Activated CD4-positive, CD25-positive, alpha-beta regulatory T cell treated with anti-CD3 and anti-CD28 coated beads, Interleukin-2, amount 50 U/mL, for 72 hours (primary cell): Measurements from ENCODE around the gene SEPTIN14.
"Not testable (repeated sequence)": the region's sequence is repeated elsewhere in the genome, so short reads cannot be mapped to it uniquely, and the experiment has no call there.

Experiments
- DNase-seq: peaks from one replicate; pipeline ENCODE4 v3.0.0; 2021

Gene SEPTIN14

DNA sequence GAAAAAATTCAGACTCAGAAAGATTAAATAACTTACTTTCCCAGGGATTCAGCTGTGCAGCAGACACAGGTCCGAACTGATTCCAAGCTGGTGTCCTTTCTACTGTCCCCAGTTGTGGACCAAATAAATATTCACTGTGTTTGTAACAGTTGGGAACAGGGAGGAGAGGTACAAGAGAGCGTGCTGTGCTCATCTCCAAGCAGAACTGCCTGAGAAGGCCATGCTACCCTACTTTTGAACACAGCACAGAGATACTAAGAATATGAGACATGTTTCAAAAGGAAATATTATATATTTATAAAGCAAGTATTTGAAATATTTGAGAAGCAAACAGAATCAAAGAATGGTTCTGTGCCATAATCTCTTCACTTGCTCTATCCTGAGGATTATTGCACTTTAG lies at the start of gene SEPTIN14:
Gene SEPTIN14 (minus strand): TSS at position 101 of the 400 bp plus-strand sequence. CDS start 756 bp downstream, outside the sequence.
- DNase-seq, result not testable (repeated sequence)

DNA sequence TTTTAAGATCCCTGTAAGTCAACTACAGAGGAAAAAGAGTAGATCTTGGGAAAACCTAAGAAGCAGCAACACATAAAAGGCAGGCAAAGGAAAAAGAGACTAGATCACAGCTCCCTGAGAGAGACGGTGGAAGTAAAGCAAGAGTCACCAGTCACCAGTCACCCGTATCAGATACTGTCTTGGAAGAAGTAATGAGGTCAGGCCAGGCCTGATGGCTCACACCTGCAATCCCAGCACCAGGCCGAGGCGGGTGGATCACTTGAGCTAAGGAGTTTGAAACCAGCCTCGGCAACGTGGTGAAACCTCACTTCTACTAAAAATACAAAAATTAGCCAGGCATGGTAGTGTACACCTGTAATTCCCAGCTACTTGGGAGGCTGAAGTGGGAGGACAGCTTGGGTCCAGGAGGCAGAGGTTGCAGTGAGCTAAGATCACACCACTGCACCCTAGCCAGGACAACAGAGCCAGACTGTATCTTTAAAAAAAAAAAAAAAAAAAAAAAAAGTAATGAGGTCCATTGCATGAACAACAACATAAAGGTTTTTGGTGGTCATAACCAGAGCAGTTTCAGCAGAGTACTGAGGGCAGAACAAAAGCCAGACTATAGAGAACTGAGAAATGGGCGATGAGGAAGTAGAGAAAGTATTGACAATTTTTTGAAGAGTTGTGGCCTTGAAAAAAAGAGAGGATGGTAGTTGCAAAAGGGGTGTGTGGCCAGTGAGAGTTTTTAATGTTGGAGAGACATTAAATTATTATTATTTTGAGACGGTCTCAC lies 41.6 kb upstream of the SEPTIN14 start:
- no peak for DNase-seq

DNA sequence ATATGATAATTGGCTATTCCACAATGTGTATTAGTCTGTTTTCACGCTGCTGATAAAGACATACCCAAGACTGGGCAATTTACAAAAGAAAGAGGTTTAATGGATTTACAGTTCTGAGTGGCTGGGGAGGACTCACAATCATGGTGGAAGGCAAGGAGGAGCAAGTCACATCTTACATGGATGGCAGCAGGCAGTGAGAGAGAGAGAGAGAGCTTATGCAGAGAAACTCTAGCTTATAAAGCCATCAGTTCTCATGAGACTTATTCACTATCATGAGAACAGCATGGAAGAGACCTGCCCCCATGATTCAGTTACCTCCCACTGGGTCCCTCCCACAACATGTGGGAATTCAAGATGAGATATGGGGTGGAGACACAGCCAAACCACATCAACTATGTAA lies 38.5 kb upstream of the SEPTIN14 start:
- DNase-seq, result not testable (repeated sequence)

DNA sequence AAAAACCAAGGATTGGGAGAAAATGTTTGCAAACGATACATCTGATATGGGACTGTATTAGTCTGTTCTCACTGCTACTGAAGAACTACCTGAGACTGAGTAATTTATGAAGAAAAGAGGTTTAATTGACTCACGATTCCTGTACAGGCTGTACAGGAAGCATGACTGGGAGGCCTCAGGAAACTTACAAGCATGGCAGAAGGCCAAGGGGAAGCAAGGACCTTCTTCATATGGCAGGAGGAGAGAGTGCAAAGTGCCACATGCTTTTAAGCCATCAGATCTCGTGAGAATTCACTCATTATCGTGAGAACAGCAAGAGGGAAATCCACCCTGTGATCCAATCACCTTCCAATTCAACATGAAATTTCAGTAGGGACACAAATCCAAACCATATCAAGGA lies 35.7 kb upstream of the SEPTIN14 start:
- no peak for DNase-seq

DNA sequence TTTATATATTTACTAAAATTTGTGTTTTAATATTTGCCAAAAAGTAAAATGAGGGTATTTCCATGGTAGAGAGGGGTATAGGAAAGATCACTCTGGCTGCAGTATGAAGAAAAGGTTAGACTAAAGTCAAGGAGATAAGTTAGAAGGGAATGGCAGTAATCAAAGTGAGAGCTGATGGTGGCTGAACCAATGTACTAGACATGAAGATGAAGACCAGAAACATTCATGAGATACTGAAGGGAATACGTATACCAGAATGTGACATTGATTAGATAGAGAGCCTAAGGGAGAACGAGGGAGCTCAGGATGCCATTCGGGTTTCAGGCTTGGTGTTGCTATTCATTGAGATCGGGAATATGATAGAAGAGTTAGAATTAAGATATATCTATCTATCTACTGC lies 32.5 kb upstream of the SEPTIN14 start:
- DNase-seq, result no peak

DNA sequence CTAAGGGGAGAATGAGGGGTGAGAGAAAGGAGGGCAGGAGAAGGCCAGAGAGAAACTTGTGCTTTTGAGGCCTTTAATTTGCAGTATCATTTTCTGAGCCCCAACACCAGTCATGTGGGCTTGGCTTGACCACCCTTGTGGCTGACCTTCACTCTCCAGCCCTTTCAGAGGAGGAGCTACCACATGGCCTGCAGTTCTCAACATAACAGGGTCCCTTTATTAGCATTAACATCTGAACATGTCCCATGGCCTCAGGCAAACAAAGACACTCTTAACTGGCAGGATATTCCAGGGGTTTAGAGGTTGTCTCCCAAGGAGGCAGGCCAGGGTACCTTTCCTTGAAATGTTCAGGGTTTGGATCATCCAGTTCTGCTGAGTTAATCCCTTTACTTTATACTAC lies 31.4 kb upstream of the SEPTIN14 start:
- DNase-seq, result no peak

DNA sequence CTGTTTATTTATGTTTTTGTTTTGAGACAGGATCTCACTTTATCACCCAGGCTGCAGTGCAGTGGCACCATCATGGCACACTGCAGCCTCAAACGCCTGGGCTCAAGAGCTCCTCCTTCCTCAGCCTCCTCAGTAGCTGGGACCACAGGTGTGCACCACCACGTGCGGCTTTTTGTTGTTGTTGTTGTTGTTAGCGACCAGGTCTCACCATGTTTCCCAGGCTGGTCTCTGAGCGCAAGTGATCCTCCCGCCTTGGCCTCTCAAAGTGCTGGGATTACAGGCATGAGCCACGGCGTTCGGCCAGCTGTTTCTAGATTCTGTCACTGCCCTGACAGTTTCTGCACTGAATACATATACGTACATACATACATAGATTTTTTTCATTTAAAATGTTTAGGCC lies 25.8 kb upstream of the SEPTIN14 start:
- not testable (repeated sequence) for DNase-seq

DNA sequence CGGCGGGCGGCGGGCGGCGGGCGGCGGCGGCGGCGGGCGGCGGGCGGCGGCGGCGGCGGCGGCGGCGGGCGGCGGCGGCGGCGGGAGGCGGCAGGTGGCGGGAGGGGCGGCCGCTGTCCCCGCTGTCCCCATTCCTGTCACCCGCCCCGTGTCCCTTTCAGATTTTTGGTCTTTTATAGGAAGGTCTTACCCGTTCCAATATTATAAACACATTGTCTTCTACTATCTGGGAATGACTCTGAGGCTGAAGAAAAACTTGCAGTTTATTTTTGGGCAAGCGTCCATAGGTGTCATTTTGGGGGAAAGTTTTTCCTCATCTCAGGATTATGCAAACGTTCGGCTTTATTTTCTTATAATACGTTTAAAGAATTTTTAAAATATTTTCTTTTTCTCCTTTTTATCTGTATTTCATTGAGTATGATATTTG lies 25.3 kb upstream of the SEPTIN14 start:
- no peak for DNase-seq

DNA sequence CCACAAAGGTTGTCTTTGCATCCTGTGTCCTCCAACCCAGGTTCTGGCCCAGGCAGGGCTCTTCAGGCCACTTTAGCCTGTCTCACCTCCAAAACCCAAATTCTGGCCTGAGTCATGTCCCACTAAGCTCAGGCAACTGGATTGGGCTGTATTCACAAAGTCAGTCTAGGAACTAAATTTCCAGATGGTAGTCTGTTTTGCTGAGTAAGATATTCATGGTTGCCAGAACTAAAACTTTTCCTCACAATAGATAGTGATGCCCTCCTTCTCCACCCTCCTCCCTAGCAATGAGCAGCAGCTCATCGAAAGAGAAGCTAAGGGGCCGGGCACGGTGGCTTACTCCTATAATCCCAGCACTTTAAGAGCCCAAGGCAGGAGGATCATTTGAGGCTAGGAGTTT lies 21.8 kb upstream of the SEPTIN14 start:
- DNase-seq, result no peak

DNA sequence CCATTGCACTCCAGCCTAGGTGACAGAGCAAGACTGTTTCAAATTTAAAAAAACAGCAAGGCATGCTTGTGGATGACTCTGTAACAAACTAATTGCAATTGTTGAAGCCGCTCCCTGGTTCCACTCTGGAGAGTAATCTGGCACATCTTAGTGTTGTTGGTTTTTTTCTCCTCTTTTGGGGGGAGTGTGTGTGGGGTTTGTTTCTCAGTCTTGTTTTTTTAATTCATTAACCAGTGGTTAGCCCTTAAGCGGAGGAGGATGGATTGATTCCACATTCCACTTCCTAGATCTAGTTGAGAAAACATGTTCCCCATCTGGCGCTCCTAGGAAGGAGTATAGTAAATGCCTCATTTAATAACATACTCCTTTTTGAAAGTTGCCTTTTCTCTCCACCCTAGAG lies 16.1 kb upstream of the SEPTIN14 start:
- DNase-seq, result no peak

DNA sequence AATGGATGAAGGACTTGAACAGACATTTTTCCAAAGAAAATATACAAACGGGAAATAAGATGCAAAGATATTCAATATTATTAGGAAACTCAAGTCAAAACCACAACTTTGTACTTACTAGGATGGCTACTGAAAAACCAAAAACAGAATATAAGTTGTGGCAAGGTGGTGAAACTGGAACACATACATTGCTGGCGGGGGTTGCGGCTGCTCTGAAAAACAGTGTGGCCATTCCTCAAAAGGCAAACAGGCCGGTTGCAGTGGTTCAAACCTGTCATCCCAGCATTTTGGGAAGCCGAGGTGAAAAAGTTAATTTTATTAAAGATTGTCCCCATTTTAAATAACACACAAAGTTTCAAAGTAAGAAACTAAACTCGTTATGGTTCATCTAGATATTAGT lies 14.8 kb upstream of the SEPTIN14 start:
- no peak for DNase-seq

DNA sequence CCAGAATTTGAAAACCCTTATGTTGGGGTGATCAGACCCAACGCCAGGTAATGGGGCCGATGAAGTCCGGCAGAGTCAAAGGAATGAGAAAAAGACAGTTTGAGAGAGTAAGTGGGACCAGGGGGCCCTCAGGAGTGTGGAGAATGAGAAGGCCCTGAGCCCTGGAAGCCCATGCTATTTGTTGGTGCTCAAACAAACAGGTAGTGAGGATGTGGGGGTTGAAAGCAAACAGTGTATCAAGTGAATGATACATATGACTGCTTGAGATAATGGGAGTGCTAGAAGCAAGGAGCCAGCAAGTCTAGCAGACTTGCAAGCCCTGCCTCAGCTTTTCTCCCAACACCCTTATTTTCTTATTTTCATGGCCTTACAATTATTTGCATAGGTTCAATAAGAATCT lies 11.2 kb upstream of the SEPTIN14 start:
- no peak for DNase-seq

DNA sequence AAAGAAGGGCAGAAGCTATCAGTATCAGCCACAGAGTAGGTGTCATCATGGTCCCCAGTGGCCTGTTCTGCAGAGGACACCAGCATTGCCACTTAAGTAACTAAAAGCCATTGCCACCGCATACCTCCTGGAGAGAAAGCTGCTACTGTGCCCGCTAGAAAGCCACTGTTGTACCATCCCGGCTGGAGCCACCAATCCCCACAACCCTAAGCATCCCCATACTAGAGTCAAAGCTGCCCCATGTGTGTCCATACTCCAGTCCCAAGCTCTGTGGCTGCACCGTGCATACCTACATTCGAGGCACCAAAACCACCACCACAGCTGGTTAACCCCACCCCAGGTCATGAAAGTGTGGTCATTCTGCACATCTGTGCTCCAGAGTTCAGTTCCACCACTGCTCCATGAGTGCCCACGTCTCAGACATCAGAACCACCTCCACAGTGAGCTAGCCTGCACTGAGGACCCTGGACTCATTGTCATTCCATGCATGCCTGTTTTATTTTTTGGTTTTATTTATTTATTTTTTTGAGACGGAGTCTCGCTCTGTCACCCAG lies 9.5 kb upstream of the SEPTIN14 start:
- DNase-seq, result no peak

DNA sequence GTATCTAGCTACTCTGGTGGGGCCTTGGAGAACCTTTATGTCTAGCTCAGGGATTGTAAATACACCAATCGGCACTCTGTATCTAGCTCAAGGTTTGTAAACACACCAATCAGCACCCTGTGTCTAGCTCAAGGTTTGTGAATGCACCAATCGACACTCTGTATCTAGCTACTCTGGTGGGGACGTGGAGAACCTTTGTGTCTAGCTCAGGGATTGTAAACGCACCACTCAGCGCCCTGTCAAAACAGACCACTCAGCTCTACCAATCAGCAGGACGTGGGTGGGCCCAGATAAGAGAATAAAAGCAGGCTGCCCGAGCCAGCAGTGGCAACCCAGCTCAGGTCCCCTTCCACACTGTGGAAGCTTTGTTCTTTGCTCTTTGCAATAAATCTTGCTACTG lies 6.4 kb upstream of the SEPTIN14 start:
- not testable (repeated sequence) for DNase-seq

DNA sequence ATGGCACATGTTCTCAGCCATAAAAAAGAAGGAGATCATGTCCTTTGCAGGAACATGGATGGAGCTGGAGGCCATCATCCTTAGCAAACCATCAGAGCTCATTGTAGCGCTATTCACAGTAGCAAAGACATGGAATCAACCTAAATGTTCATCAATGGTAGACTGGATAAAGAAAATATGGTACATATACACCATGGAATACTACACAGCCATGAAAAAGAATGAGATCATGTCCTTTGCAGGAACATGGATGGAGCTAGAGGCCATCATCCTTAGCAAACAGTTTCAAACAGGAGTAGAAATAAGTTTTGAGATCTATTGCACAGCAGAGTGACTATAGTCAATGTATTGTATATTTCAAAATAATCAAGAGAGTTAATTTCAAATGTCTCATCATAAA lies 17.4 kb downstream of the SEPTIN14 start:
- DNase-seq, result not testable (repeated sequence)

DNA sequence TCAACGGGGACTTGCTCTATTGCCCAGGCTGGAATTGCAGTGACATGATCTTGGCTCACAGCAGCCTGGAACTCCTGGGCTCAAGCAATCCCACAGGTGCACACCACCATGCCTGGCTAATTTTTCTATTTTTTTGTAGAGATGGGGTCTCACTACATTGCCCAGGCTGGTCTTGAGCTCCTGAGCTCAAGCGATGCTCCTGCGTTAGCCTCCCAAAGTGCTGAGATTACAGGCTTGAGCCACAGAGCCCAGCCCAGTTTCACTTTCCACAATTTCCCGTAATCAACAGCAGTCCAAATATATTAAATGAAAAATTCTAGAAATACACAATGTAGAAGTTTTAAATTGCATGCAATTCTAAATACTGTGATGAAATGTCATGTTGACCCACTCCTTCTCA lies 24.0 kb downstream of the SEPTIN14 start:
- no peak for DNase-seq

DNA sequence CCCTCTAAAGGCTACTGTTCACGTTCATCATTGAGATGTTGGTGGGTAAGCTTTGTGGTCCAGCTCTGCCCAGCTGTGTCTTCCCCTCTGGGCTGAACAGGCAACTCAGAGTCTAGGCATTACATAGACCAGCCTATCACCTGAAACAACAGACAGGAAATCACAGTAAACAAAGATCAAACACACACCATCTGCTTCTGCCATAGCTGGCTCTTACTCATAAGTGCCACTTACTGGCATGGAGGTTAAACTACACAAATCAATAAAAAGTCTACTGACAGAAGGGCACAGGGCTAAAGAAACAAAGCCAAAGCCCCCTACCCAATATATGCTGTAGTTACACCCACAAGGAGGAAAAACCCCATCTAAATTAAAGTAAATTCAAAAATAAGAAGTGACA lies 35.0 kb downstream of the SEPTIN14 start:
- no peak for DNase-seq

DNA sequence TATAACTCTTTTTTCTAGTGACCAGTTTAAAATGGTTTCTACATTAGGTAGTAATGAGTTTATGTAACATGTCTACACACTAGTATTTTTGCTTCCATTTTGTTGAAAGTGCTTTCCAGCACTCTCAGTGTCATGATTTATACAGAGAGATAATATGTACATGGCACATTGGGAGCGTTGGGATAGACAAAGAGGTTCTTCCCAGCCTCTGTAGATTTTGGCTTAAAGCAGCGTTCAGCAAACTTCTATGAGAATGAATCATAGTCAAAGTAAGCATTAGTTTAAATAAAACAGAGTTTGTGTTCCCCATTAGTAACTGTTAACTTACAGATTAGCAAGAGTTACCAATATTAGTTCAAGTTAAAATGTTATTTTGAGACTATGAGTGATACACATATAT lies 43.9 kb downstream of the SEPTIN14 start:
- DNase-seq, result no peak

DNA sequence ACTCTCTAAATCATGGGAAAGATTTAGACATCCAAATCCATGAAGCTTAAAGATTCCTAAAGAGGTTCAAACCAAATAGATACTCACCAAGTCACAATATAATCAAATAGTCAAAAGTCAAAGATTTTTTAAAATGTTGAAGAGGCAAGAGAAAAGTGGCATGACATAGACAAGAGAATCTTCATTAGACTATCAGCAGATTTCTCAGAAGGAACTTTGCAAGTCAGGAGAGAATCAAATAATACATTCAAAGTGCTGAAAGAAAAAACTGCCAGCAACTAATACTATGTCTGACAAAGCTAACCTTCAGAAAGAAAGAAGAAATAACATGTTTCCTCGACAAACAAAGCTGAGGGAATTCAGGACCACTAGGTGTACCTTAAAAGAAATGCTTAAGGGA lies 65.3 kb downstream of the SEPTIN14 start:
- not testable (repeated sequence) for DNase-seq

DNA sequence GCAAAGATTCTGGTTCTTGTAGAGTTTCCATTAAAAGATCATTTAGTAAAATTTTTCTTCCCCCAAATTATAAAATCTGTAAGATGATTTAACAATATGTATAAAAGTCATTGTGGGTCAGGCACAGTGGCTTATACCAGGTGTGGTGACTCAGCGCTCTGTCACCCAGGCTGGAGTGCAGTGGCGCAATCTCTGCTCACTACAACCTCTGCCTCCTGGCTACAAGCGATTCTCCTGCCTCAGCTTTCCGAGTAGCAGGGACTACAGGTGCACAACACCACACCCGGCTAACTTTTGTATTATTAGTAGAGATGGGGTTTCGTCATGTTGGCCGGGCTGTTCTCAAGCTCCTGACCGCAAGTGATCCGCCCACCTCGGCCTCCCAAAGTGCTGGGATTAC lies 68.0 kb downstream of the SEPTIN14 start:
- DNase-seq, result no peak

DNA sequence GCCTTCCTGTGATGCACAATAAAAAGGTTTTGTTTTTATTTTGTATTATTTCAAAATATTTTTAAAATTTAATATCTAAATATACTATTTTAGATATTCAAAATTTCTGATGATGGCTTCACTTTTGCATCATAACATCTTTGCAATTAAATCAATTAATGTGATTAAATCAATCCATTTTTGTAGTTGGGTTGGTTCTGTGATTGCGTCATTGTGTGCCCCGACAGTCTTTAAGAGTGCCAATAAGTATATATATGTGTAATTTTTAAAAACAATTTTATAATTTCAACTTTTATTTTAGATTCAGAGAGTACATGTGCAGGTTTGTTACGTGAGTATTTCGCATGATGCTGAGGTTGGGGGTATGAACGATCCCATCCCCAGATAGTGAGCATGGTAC lies 70.5 kb downstream of the SEPTIN14 start:
- no peak for DNase-seq

DNA sequence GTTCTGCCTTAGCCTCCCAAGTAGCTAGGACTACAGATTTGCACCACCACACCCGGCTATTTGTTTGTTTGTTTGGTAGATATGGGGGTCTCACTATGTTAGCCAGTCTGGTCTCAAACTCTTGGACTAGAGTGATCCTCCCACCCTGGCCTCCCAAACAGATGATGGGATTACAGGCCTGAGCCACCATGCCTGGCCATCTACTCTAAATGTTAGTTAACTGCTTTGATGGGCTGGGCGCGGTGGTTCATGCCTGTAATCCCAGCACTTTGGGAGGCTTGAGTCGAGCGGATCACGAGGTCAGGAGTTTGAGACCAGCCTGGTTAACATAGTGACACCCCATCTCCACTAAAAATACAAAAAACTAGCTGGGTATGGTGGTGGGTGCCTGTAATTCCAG lies 74.8 kb downstream of the SEPTIN14 start:
- DNase-seq, result no peak

DNA sequence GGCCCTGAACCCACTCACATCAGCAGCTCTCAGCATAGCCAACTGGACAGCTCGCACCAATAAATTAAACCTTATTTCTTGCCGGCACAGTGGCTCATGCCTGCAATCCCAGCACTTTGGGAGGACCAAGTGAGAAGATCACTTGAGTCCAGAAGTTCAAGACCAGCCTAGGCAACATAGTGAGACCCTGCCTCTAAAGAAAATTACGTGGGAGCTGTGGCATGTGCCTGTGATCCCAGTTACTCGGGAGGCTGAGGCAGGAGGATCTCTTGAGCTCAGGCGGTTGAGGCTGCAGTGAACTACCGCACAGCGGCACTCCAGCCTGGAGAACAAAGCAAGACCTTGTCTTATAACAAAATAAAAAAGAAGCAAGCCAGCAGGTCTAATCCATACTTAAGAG lies 75.7 kb downstream of the SEPTIN14 start:
- no peak for DNase-seq

DNA sequence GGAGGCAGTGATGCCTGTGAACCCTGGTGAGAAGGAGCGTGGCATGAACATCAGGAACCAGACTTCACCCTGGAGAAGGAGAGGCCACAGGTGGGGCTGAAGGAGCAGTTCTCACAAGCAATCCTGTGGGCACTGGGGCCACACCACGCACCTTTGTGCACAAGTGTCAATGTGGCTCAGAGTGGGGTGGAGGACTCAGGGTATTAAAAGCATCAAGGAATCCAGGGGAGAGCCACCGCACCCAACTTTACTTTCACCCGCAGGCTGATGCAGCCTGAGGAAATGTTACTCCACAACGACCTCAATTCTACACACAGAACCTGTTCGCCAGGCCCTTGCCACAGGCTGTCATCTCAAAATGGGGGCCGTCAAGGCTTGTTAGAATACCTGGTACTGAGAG lies 77.1 kb downstream of the SEPTIN14 start:
- not testable (repeated sequence) for DNase-seq

DNA sequence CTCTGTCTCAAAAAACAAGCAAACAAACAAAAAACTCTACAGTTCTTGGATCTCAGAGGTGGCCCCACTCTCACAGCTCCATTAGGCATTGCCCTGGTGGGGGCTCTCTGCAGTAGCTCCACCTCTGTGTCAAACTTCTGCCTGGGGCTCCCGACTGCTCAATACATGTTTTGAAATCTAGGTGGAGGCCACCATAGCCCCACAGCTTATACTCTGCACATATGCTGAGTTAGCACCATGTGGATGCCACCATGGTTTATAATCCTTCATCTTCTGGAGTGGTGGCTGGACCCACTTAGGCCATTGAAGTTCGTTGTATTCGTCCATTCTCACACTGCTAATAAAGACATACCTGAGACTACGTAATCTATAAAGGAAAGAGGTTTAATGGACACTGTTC lies 78.4 kb downstream of the SEPTIN14 start:
- DNase-seq, result no peak
